Lower leg skin (tissue), 3 donors: ENCODE measurements around the gene MTUS2.

ENCODE experiments used
- POLR2A ChIP-seq, 2 donors: fragments of 450-650 bp; IDR thresholded peaks; one replicate each; pipeline ENCODE4 v1.6.1; 2016 to 2017; ENCODE audit warnings: antibody characterized with exemption in 2 of 2, mild to moderate bottlenecking in 1 of 2, moderate library complexity in 1 of 2
- TF ChIP-seq, protein P1 (sequence below), 3 donors: fragments of 450-650 bp; IDR thresholded peaks; one replicate each; pipeline ENCODE4 v1.5.1; 2016; ENCODE audit warnings: antibody characterized with exemption in 3 of 3, mild to moderate bottlenecking in 3 of 3, moderate library complexity in 2 of 3

GRCh38 chr13:29129616-29130015, 309.5 kb downstream of the MTUS2 start:
- TF ChIP-seq, protein P1, sequence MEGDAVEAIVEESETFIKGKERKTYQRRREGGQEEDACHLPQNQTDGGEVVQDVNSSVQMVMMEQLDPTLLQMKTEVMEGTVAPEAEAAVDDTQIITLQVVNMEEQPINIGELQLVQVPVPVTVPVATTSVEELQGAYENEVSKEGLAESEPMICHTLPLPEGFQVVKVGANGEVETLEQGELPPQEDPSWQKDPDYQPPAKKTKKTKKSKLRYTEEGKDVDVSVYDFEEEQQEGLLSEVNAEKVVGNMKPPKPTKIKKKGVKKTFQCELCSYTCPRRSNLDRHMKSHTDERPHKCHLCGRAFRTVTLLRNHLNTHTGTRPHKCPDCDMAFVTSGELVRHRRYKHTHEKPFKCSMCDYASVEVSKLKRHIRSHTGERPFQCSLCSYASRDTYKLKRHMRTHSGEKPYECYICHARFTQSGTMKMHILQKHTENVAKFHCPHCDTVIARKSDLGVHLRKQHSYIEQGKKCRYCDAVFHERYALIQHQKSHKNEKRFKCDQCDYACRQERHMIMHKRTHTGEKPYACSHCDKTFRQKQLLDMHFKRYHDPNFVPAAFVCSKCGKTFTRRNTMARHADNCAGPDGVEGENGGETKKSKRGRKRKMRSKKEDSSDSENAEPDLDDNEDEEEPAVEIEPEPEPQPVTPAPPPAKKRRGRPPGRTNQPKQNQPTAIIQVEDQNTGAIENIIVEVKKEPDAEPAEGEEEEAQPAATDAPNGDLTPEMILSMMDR (IDR thresholded peaks at IDR 0.05), result no peak
- TF ChIP-seq POLR2A (IDR thresholded peaks at IDR 0.05), result no peak
